ENCODE results near the gene CWH43. TPM values are rescaled to one million over a fixed set of nuclear protein-coding genes. Genes with fewer than 3 reads are reported as not detected.
"Not testable (repeated sequence)": the region's sequence is repeated elsewhere in the genome, so short reads cannot be mapped to it uniquely, and the experiment has no call there.

CWH43 gene
- polyA plus RNA-seq, 4 donors = not detected

- not testable (repeated sequence) for FAIRE-seq; H3K27me3 ChIP-seq (ENCODE audit: control insufficient read depth in 3 of 3, insufficient read depth in 3 of 3, low read length in 3 of 3); DNase-seq; H3K4me1 ChIP-seq (ENCODE audit: control insufficient read depth in 3 of 3, insufficient read depth in 2 of 3, low read depth in 1 of 3, low read length in 2 of 3); H3K4me3 ChIP-seq (ENCODE audit: low read depth in 1 of 3, low read length in 3 of 3); H3K27ac ChIP-seq (ENCODE audit: low read depth in 1 of 3, low read length in 2 of 3); H3K36me3 ChIP-seq (ENCODE audit: control insufficient read depth in 3 of 3, insufficient read depth in 2 of 3, low read depth in 1 of 3, low read length in 3 of 3)
- peaks cover 0 to 11% of the 10 kb centered on the region in 2 donors for H3K9me3 ChIP-seq (ENCODE audit: control insufficient read depth in 2 of 2, insufficient read depth in 1 of 2, low read depth in 1 of 2, low read length in 1 of 2)
- 64 to 72% (median 69%) methylated on average over 14 of the region's 14 CpGs for WGBS, 3 donors
Observed at GRCh38 chr4:49103436-49104136, 117.5 kb downstream of the CWH43 start.

- H3K27ac ChIP-seq (ENCODE audit: low read depth in 1 of 3, low read length in 2 of 3); H3K36me3 ChIP-seq (ENCODE audit: control insufficient read depth in 3 of 3, insufficient read depth in 2 of 3, low read depth in 1 of 3, low read length in 3 of 3); FAIRE-seq; H3K4me1 ChIP-seq (ENCODE audit: control insufficient read depth in 3 of 3, insufficient read depth in 2 of 3, low read depth in 1 of 3, low read length in 2 of 3); H3K4me3 ChIP-seq (ENCODE audit: low read depth in 1 of 3, low read length in 3 of 3); H3K27me3 ChIP-seq (ENCODE audit: control insufficient read depth in 3 of 3, insufficient read depth in 3 of 3, low read length in 3 of 3): not testable (repeated sequence)
- 56 to 66% (median 61%) methylated on average over 17 of the region's 17 CpGs for WGBS, 3 donors
- peaks cover 0 to 11% of the 10 kb centered on the region in 2 donors for H3K9me3 ChIP-seq (ENCODE audit: control insufficient read depth in 2 of 2, insufficient read depth in 1 of 2, low read depth in 1 of 2, low read length in 1 of 2)
- peak in 1 of 2 donors; percentile 52 for DNase-seq
Observed at GRCh38 chr4:49104231-49104930, 118.3 kb downstream of the CWH43 start.

GRCh38 chr4:49105248-49105904 is 119.3 kb downstream of the CWH43 start:
- peak in 1 of 2 donors; percentile 42 for DNase-seq
- WGBS, 3 donors = 70 to 78% (median 76%) methylated on average over 11 of the region's 11 CpGs
- not testable (repeated sequence) for H3K4me1 ChIP-seq (ENCODE audit: control insufficient read depth in 3 of 3, insufficient read depth in 2 of 3, low read depth in 1 of 3, low read length in 2 of 3); H3K27ac ChIP-seq (ENCODE audit: low read depth in 1 of 3, low read length in 2 of 3); H3K4me3 ChIP-seq (ENCODE audit: low read depth in 1 of 3, low read length in 3 of 3); FAIRE-seq; H3K27me3 ChIP-seq (ENCODE audit: control insufficient read depth in 3 of 3, insufficient read depth in 3 of 3, low read length in 3 of 3); H3K9me3 ChIP-seq (ENCODE audit: control insufficient read depth in 2 of 2, insufficient read depth in 1 of 2, low read depth in 1 of 2, low read length in 1 of 2); H3K36me3 ChIP-seq (ENCODE audit: control insufficient read depth in 3 of 3, insufficient read depth in 2 of 3, low read depth in 1 of 3, low read length in 3 of 3)

GRCh38 chr4:49107262-49107661 is 121.2 kb downstream of the CWH43 start:
- WGBS, 3 donors = 56 to 66% (median 59%) methylated on average over 6 of the region's 6 CpGs
- not testable (repeated sequence) for H3K4me1 ChIP-seq (ENCODE audit: control insufficient read depth in 3 of 3, insufficient read depth in 2 of 3, low read depth in 1 of 3, low read length in 2 of 3); H3K27me3 ChIP-seq (ENCODE audit: control insufficient read depth in 3 of 3, insufficient read depth in 3 of 3, low read length in 3 of 3); H3K36me3 ChIP-seq (ENCODE audit: control insufficient read depth in 3 of 3, insufficient read depth in 2 of 3, low read depth in 1 of 3, low read length in 3 of 3); H3K27ac ChIP-seq (ENCODE audit: low read depth in 1 of 3, low read length in 2 of 3); H3K4me3 ChIP-seq (ENCODE audit: low read depth in 1 of 3, low read length in 3 of 3); FAIRE-seq
- H3K9me3 ChIP-seq (ENCODE audit: control insufficient read depth in 2 of 2, insufficient read depth in 1 of 2, low read depth in 1 of 2, low read length in 1 of 2) = peaks cover 0 to 10% of the 10 kb centered on the region in 2 donors
- peak; percentile 48 to 76 for DNase-seq

GRCh38 chr4:49108183-49108978 is 122.3 kb downstream of the CWH43 start:
- not testable (repeated sequence) for H3K27ac ChIP-seq (ENCODE audit: low read depth in 1 of 3, low read length in 2 of 3); H3K36me3 ChIP-seq (ENCODE audit: control insufficient read depth in 3 of 3, insufficient read depth in 2 of 3, low read depth in 1 of 3, low read length in 3 of 3); H3K4me1 ChIP-seq (ENCODE audit: control insufficient read depth in 3 of 3, insufficient read depth in 2 of 3, low read depth in 1 of 3, low read length in 2 of 3); H3K4me3 ChIP-seq (ENCODE audit: low read depth in 1 of 3, low read length in 3 of 3); H3K27me3 ChIP-seq (ENCODE audit: control insufficient read depth in 3 of 3, insufficient read depth in 3 of 3, low read length in 3 of 3); FAIRE-seq
- peaks cover 0 to 10% of the 10 kb centered on the region in 2 donors for H3K9me3 ChIP-seq (ENCODE audit: control insufficient read depth in 2 of 2, insufficient read depth in 1 of 2, low read depth in 1 of 2, low read length in 1 of 2)
- 54 to 59% (median 57%) methylated on average over 15 of the region's 17 CpGs for WGBS, 3 donors
- peak in 1 of 2 donors; percentile 42 for DNase-seq

- peaks cover 0 to 16% of the 10 kb centered on the region in 2 donors for H3K9me3 ChIP-seq (ENCODE audit: control insufficient read depth in 2 of 2, insufficient read depth in 1 of 2, low read depth in 1 of 2, low read length in 1 of 2)
- 58 to 64% (median 61%) methylated on average over 10 of the region's 10 CpGs for whole genome bisulfite sequencing, 3 donors
- not testable (repeated sequence) for H3K36me3 ChIP-seq (ENCODE audit: control insufficient read depth in 3 of 3, insufficient read depth in 2 of 3, low read depth in 1 of 3, low read length in 3 of 3); H3K27me3 ChIP-seq (ENCODE audit: control insufficient read depth in 3 of 3, insufficient read depth in 3 of 3, low read length in 3 of 3); H3K27ac ChIP-seq (ENCODE audit: low read depth in 1 of 3, low read length in 2 of 3); FAIRE-seq; H3K4me3 ChIP-seq (ENCODE audit: low read depth in 1 of 3, low read length in 3 of 3); H3K4me1 ChIP-seq (ENCODE audit: control insufficient read depth in 3 of 3, insufficient read depth in 2 of 3, low read depth in 1 of 3, low read length in 2 of 3); DNase-seq
Observed at GRCh38 chr4:49109567-49110166, 123.6 kb downstream of the CWH43 start.

GRCh38 chr4:49110579-49110978 is 124.5 kb downstream of the CWH43 start:
- not testable (repeated sequence) for FAIRE-seq

More at GRCh38 chr4:49110579-49110978, 124.5 kb downstream of the CWH43 start:
- WGBS, 3 donors = 67 to 71% (median 69%) methylated on average over 5 of the region's 5 CpGs
- not testable (repeated sequence) for H3K36me3 ChIP-seq (ENCODE audit: control insufficient read depth in 3 of 3, insufficient read depth in 2 of 3, low read depth in 1 of 3, low read length in 3 of 3); H3K4me3 ChIP-seq (ENCODE audit: low read depth in 1 of 3, low read length in 3 of 3); H3K4me1 ChIP-seq (ENCODE audit: control insufficient read depth in 3 of 3, insufficient read depth in 2 of 3, low read depth in 1 of 3, low read length in 2 of 3); H3K27ac ChIP-seq (ENCODE audit: low read depth in 1 of 3, low read length in 2 of 3); DNase-seq; H3K27me3 ChIP-seq (ENCODE audit: control insufficient read depth in 3 of 3, insufficient read depth in 3 of 3, low read length in 3 of 3)
- H3K9me3 ChIP-seq (ENCODE audit: control insufficient read depth in 2 of 2, insufficient read depth in 1 of 2, low read depth in 1 of 2, low read length in 1 of 2) = peaks cover 0 to 14% of the 10 kb centered on the region in 2 donors
